GM12878 (cell line): Measurements from ENCODE around the gene SCRN2. TPM values are rescaled to one million over a fixed set of nuclear protein-coding genes. Genes with fewer than 3 reads are reported as not detected.

Experiments used
- ATAC-seq: fragments of 200-7000 bp; cut with Tn5 transposase; 3 replicates; pipeline ENCODE4 v1.9.1; 2020; ENCODE audit warnings: mild to moderate bottlenecking, moderate library complexity
- Bru-seq: library from RNA; stranded (reverse); fragments of 400-500 nt; gene quantifications from one replicate; lab custom pipeline; 2021; lab: Mats Ljungman, UMichigan
- BruChase-seq, 2 experiments: library from RNA; stranded (reverse); fragments of 400-500 nt; gene quantifications; one replicate each; lab custom pipeline; 2021; lab: Mats Ljungman, UMichigan
- BruUV-seq: library from RNA; stranded (reverse); fragments of 400-500 nt; replicated peaks from 2 replicates; lab custom pipeline; 2021; lab: Mats Ljungman, UMichigan
- CTCF ChIA-PET: fragments of 300-600 bp; sonication (Branson Sonifier 250); formaldehyde crosslinking; extraction: SDS; loops from one replicate; lab custom pipeline; 2021; ENCODE audit warnings: inconsistent platforms; lab: Yijun Ruan, JAX
- POLR2A ChIA-PET: fragments of 350-600 bp; formaldehyde crosslinking; extraction: SDS; loops from one replicate; lab custom pipeline; 2021; ENCODE audit warnings: inconsistent platforms; lab: Charles Lee
- RAD21 ChIA-PET: fragments of 300-600 bp; sonication (Branson Sonifier 250); formaldehyde crosslinking; loops from one replicate; lab custom pipeline; 2023; ENCODE audit warnings: antibody characterized with exemption; ENCODE audit not compliant: unreplicated experiment; lab: Charles Lee
- SMC1A ChIA-PET: fragments of 300-600 bp; sonication (Branson Sonifier 250); formaldehyde crosslinking; loops from one replicate; lab custom pipeline; 2023; ENCODE audit not compliant: unreplicated experiment, uncharacterized antibody; lab: Charles Lee
- DNase-seq: peaks from one replicate; pipeline ENCODE4 v3.0.0-alpha.2; 2011; ENCODE audit warnings: low read depth, low spot score
- FAIRE-seq: peaks from 3 replicates; lab custom pipeline; 2011; peaks lifted over from hg19 to GRCh38; lab: Jason Lieb, UNC
- H2AFZ ChIP-seq: 2 replicates; pipeline ENCODE4 v1.6.0; 2011; ENCODE audit warnings: low read depth, low read length, control low read depth; ENCODE audit not compliant: control insufficient read depth
- H3K27ac ChIP-seq: 2 replicates; pipeline ENCODE4 v1.5.1; 2011; ENCODE audit warnings: control low read depth; ENCODE audit not compliant: control insufficient read depth, insufficient read depth
- H3K27me3 ChIP-seq, 2 experiments: replicated peaks in 1 of 2; 2 replicates each; pipeline versions ENCODE4 v1.6.0 to v1.6.1; 2011; ENCODE audit warnings: low read length in 1 of 2; ENCODE audit not compliant: control insufficient read depth in 2 of 2, insufficient read depth in 2 of 2
- H3K36me3 ChIP-seq, 2 experiments: 2 replicates each; pipeline ENCODE4 v1.5.1; 2011; ENCODE audit warnings: low read length in 1 of 2; ENCODE audit not compliant: control insufficient read depth in 2 of 2, insufficient read depth in 2 of 2
- H3K4me1 ChIP-seq: 2 replicates; pipeline ENCODE4 v1.6.1; 2011; ENCODE audit warnings: mild to moderate bottlenecking, low read length, moderate library complexity, mixed read lengths; ENCODE audit not compliant: control insufficient read depth, insufficient read depth
- H3K4me2 ChIP-seq: 2 replicates; pipeline ENCODE4 v1.6.0; 2011; ENCODE audit warnings: control low read depth; ENCODE audit not compliant: control insufficient read depth, insufficient read depth
- H3K4me3 ChIP-seq: fragments of 200-600 bp; sonication (generic); 2 replicates; pipeline ENCODE4 v1.5.1; 2016
- H3K79me2 ChIP-seq: 2 replicates; pipeline ENCODE4 v1.6.0; 2011; ENCODE audit warnings: low read length; ENCODE audit not compliant: control insufficient read depth, insufficient read depth
- H3K9ac ChIP-seq: 2 replicates; pipeline ENCODE4 v1.8.0; 2011; ENCODE audit warnings: low read length, control low read depth, mixed read lengths; ENCODE audit not compliant: control insufficient read depth, insufficient read depth
- H3K9me3 ChIP-seq: replicated peaks from 3 replicates; pipeline ENCODE4 v1.5.1; 2011; ENCODE audit warnings: mild to moderate bottlenecking, low read length; ENCODE audit not compliant: control insufficient read depth, insufficient read depth
- H4K20me1 ChIP-seq: 2 replicates; pipeline ENCODE4 v1.6.0; 2011; ENCODE audit not compliant: control insufficient read depth, insufficient read depth
- BACH1 ChIP-seq: fragments of 450-650 bp; IDR thresholded peaks from 2 replicates; pipeline ENCODE4 v1.6.1; 2017; ENCODE audit warnings: mild to moderate bottlenecking, borderline replicate concordance
- CHD2 ChIP-seq: IDR thresholded peaks from 2 replicates; pipeline ENCODE4 v1.6.1; 2011; ENCODE audit warnings: low read depth, low read length, improper control_type of control experiment, borderline replicate concordance
- CREM ChIP-seq: IDR thresholded peaks from 2 replicates; pipeline ENCODE4 v1.6.1; 2014; ENCODE audit warnings: antibody characterized with exemption, low read depth
- E4F1 ChIP-seq: fragments of 450-650 bp; IDR thresholded peaks from 2 replicates; pipeline ENCODE4 v1.6.1; 2018; ENCODE audit warnings: borderline replicate concordance, mild to moderate bottlenecking; ENCODE audit not compliant: partially characterized antibody
- EP300 ChIP-seq, 2 experiments: fragments of 150-350 bp in 1 of 2; IDR thresholded peaks; 2 replicates each; pipeline ENCODE4 v1.6.1; 2011 to 2012; ENCODE audit warnings: low read depth in 2 of 2, low read length in 2 of 2, borderline replicate concordance in 1 of 2, improper control_type of control experiment in 1 of 2, inconsistent platforms in 1 of 2; ENCODE audit not compliant: control insufficient read depth in 1 of 2
- HDAC6 ChIP-seq: fragments of 200-600 bp; sonication (generic); IDR thresholded peaks from one replicate; pipeline ENCODE4 v1.8.0; 2017; ENCODE audit warnings: antibody characterized with exemption; ENCODE audit not compliant: unreplicated experiment
- KAT2A ChIP-seq: conservative IDR thresholded peaks from 2 replicates; pipeline ENCODE4 v1.6.1; 2011; ENCODE audit warnings: low read depth, low read length; ENCODE audit not compliant: control insufficient read depth
- PAX5 ChIP-seq: IDR thresholded peaks from 2 replicates; pipeline ENCODE4 v1.6.1; 2011; ENCODE audit warnings: low read depth, low read length, borderline replicate concordance
- PML ChIP-seq: IDR thresholded peaks from 2 replicates; pipeline ENCODE4 v1.6.1; 2012; ENCODE audit warnings: low read length, inconsistent platforms
- RAD51 ChIP-seq: fragments of 450-650 bp; IDR thresholded peaks from 2 replicates; pipeline ENCODE4 v1.6.1; 2016; ENCODE audit warnings: moderate library complexity, mild to moderate bottlenecking, inconsistent platforms
- TAF1 ChIP-seq: IDR thresholded peaks from 2 replicates; pipeline ENCODE4 v1.6.1; 2011; ENCODE audit warnings: mild to moderate bottlenecking, low read depth, low read length, borderline replicate concordance
- ZNF207 ChIP-seq: fragments of 450-650 bp; IDR thresholded peaks from 2 replicates; pipeline ENCODE4 v1.6.1; 2014; ENCODE audit warnings: antibody characterized with exemption, mild to moderate bottlenecking, borderline replicate concordance
- WGBS: methylation state at CpG from one replicate; pipeline ENCODE4 v1.1.6; 2016; ENCODE audit warnings: low lambda C conversion rate; ENCODE audit not compliant: insufficient replicate concordance, insufficient coverage; ENCODE audit errors: missing lambda C conversion rate; 5-methylcytosine and 5-hydroxymethylcytosine counted together
- in situ Hi-C: fragments of 300-500 bp; cut with MboI; formaldehyde crosslinking; loops from 9 replicates; pipeline ENCODE4 v1.14.3; 2018; ENCODE audit warnings: mixed read lengths
- intact Hi-C: fragments of 100-400 bp; cut with micrococcal nuclease; formaldehyde crosslinking; loops from one replicate; pipeline ENCODE4 v1.14.2; 2022; ENCODE audit not compliant: unreplicated experiment
- long read RNA-seq, 2 experiments: library from polyadenylated mRNA; unstranded; transcript quantifications; one replicate each; pipeline ENCODE4 v2.0.0, GENCODE V29; 2019 to 2020
- polyA minus RNA-seq, 3 experiments: library from RNA; depleted of rRNA, polyadenylated mRNA; stranded (reverse); fragments of >200 nt; gene quantifications; 2 replicates each; pipeline ENCODE4 v1.2.3, GENCODE V29; 2011
- polyA plus RNA-seq, 11 experiments: library from polyadenylated mRNA; depleted of rRNA in 4 of 11; unstranded in 6 of 11; stranded (reverse) in 5 of 11; fragments of >200 nt; fragmentation: Nextera tagmentation in 4 of 11; fragmentation: Illumina TruSeq in 1 of 11; extraction: Ambion mirVana in 4 of 11; extraction: Trizol in 1 of 11; gene quantifications; 1 replicate in 1 of 11; 2 replicates in 10 of 11; pipeline versions ENCODE4 v1.2.1 to v1.2.3, GENCODE V29; 2011 to 2016; ENCODE audit warnings: inconsistent platforms in 2 of 11, missing spikeins in 2 of 11, low read depth in 1 of 11
- total RNA-seq, 4 experiments: library from RNA; depleted of rRNA in 3 of 4; stranded (reverse); fragments of >200 nt in 3 of 4; fragmentation: Illumina TruSeq in 1 of 4; extraction: Trizol in 1 of 4; gene quantifications; 2 replicates each; pipeline versions ENCODE4 v1.2.1 to v1.2.3, GENCODE V29; 2013 to 2021
- TF ChIP-seq, protein P1 (sequence below): fragments of 450-650 bp; IDR thresholded peaks from 2 replicates; pipeline ENCODE4 v1.6.1; 2016; ENCODE audit warnings: mild to moderate bottlenecking

Gene SCRN2
- total RNA-seq (2013; cell fraction: nucleolus; rRNA removed) = 53.1 and 65.3 TPM in 2 replicates
- total RNA-seq (2014; rRNA removed) (33.3 and 39.3 TPM in 2 replicates), total RNA-seq (2014; rRNA removed; fragmentation: Illumina TruSeq; extraction: Trizol) (13.5 TPM in 2 replicates), total RNA-seq (2021) (28.9 and 30.5 TPM in 2 replicates), polyA plus RNA-seq (2011; rRNA removed) (9.7 and 15.4 TPM in 2 replicates), polyA plus RNA-seq (2014; fragmentation: Illumina TruSeq; extraction: Trizol) (3.0 and 10.8 TPM in 2 replicates), polyA plus RNA-seq (2014; fragmentation: Nextera tagmentation; extraction: Ambion mirVana) (1 to 10 TPM in 1 of 2 experiments, under 1 TPM in 1; 0.34 to 1.9 TPM), polyA plus RNA-seq (2014; rRNA removed) (32.7 and 33.4 TPM in 2 replicates), polyA plus RNA-seq (2016; fragmentation: Nextera tagmentation; extraction: Ambion mirVana) (10 to 100 TPM; 24.8 to 29.9 TPM), polyA minus RNA-seq (2011; rRNA and poly(A)+ RNA removed) (9.4 and 24.8 TPM in 2 replicates), Bru-seq, nascent RNA (percentile 72 among the genes with signal in this experiment), BruChase-seq, experiment 1, labeled RNA remaining after a 6-hour chase (percentile 62 among the genes with signal in this experiment), BruChase-seq, experiment 2, labeled RNA remaining after a 2-hour chase (percentile 63 among the genes with signal in this experiment)
- 12.7 TPM for polyA plus RNA-seq (2011; ENCODE audit: low read depth)
- polyA plus RNA-seq (2011; cell fraction: cytosol; rRNA removed) = 28.5 and 36.7 TPM in 2 replicates
- polyA plus RNA-seq (2011; cell fraction: nucleus; rRNA removed) = 140 and 158 TPM in 2 replicates
- polyA plus RNA-seq (2012) = 28.3 and 28.5 TPM in 2 replicates
- polyA minus RNA-seq (2011; cell fraction: cytosol; rRNA and poly(A)+ RNA removed) = 8.5 and 8.6 TPM in 2 replicates
- 31.2 and 38.5 TPM in 2 replicates for polyA minus RNA-seq (2011; cell fraction: nucleus; rRNA and poly(A)+ RNA removed)
- long read RNA-seq, experiment 1, transcript SCRN2-201 (8 exons, 1,548 nt) = major isoform, 8 of 16 reads
- long read RNA-seq, experiment 1, partial matches to known transcripts = 1 of 16 reads
- long read RNA-seq, experiment 1, other reads (novel, unspliced or antisense) = 3 of 16 reads
- long read RNA-seq, experiment 2, transcript SCRN2-201 (8 exons, 1,548 nt) = major isoform, 5 of 8 reads
- long read RNA-seq, experiment 2, partial matches to known transcripts = 0 of 8 reads
- long read RNA-seq, experiment 2, other reads (novel, unspliced or antisense) = 2 of 8 reads

GRCh38 chr17:47840742-47841487, at the start of gene SCRN2:
SCRN2 (minus strand) TSS chr17:47841273; CDS start chr17:47840843, 430 bp downstream.
- peak within 1 kb of the TSS; percentile 72 for H3K4me2 ChIP-seq
- ChIA-PET SMC1A (interaction anchor here (0.8 to 13.1 kb wide), 12 partner anchors 9 to 180 kb away, joined by 3 to 231 read pairs (median 7); partner anchors contain the start of genes CDK5RAP3, PNPO and SP2), POLR2A (interaction anchor here (0.6 to 1.9 kb wide), 8 partner anchors 10 to 130 kb away, joined by 3 to 12 read pairs (median 4); partner anchors contain the start of genes CDK5RAP3, LRRC46, MRPL10 and OSBPL7), RAD21 (interaction anchor here (0.9 to 7.7 kb wide), 14 partner anchors 10 to 191 kb away, joined by 3 to 206 read pairs (median 4); partner anchors contain the start of genes CDK5RAP3, KPNB1, PNPO and SP2), CTCF (interaction anchor here (0.5 to 12.4 kb wide), 35 partner anchors 10 to 607 kb away, joined by 3 to 502 read pairs (median 4); partner anchors contain the start of genes CDK5RAP3, LRRC46, MRPL10 and OSBPL7)
- TSS peak; percentile 92 for BruUV-seq
- peaks cover 22% of the 10 kb centered on the region for H3K4me1 ChIP-seq
- ATAC-seq = peak; percentile 94
- peak within 1 kb of the TSS; percentile 91 for H2AFZ ChIP-seq
- no peaks in the 10 kb centered on the region for H3K79me2 ChIP-seq
- H3K36me3 ChIP-seq = no peaks in the 10 kb centered on the region
- under 1% methylated on average over 54 of the region's 55 CpGs for WGBS
- H3K27ac ChIP-seq = peak within 1 kb of the TSS; percentile 17; the same call in 1 of the 2 replicates
- H3K9me3 ChIP-seq = no peaks in the 10 kb centered on the region
- FAIRE-seq = peak; percentile 90
- peak within 1 kb of the TSS; percentile 74 for H3K4me3 ChIP-seq
- H3K9ac ChIP-seq = peak within 1 kb of the TSS; percentile 74
- H3K27me3 ChIP-seq = peaks cover 0 to under 1% of the 10 kb centered on the region in 2 experiments; a peak in 2 of 4 replicates
- no peaks in the 10 kb centered on the region for H4K20me1 ChIP-seq
- intact Hi-C loops (loop anchor here (1.0 to 2.0 kb wide), 4 partner anchors 49 to 177 kb away; partner anchors contain the start of gene PNPO), in situ Hi-C loops (loop anchor here (5.0 to 10.0 kb wide), 3 partner anchors 51 to 784 kb away; partner anchors contain the start of gene HOXB9)
- DNase-seq = peak; percentile 60
- TF ChIP-seq KAT2A (no peak), PAX5 (peak; percentile 35; the same call in 1 of the 2 replicates), BACH1 (no peak), RAD51 (peak; percentile 46; the same call in 1 of the 2 replicates), EP300 (IDR thresholded peaks at IDR 0.05; ENCODE audit: borderline replicate concordance in 1 of 2, control insufficient read depth in 1 of 2, low read depth in 2 of 2, low read length in 2 of 2) (no peak), ZNF207 (0 out of 2 replicates have a peak, but pooled peaks have one; percentile 52), PML (no peak), E4F1 (no peak), TAF1 (peak; percentile 43; the same call in 1 of the 2 replicates), CREM (no peak), CHD2 (peak; percentile 55; the same call in 1 of the 2 replicates), HDAC6 (no peak)
- TF ChIP-seq, protein P1, sequence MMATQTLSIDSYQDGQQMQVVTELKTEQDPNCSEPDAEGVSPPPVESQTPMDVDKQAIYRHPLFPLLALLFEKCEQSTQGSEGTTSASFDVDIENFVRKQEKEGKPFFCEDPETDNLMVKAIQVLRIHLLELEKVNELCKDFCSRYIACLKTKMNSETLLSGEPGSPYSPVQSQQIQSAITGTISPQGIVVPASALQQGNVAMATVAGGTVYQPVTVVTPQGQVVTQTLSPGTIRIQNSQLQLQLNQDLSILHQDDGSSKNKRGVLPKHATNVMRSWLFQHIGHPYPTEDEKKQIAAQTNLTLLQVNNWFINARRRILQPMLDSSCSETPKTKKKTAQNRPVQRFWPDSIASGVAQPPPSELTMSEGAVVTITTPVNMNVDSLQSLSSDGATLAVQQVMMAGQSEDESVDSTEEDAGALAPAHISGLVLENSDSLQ = no peak
